Measurements from ENCODE around the gene FTH1. TPM values are rescaled to one million over a fixed set of nuclear protein-coding genes. Genes with fewer than 3 reads are reported as not detected.

FTH1 gene
- total RNA-seq, 2 experiments from 2014 or later = 2,313 to 2,400 TPM

GRCh38 chr11:62012832-62013461, 45.5 kb upstream of the FTH1 start:
- POLR2A ChIA-PET = no interaction called here
- H3K4me3 ChIP-seq (ENCODE audit: low read length) = no peak overlapping the region
- Mint-ChIP-seq H3K27me3 (no peaks in the 10 kb centered on the region), H3K4me3 (no peak overlapping the region), H3K4me1 (ENCODE audit: low read depth) (no peaks in the 10 kb centered on the region), H3K36me3 (ENCODE audit: low read depth) (no peaks in the 10 kb centered on the region), H3K27ac (no peak overlapping the region), H3K9me3 (no peaks in the 10 kb centered on the region)
- DNase-seq = no peak
- CTCF ChIA-PET = interaction anchor here (1.2 to 1.6 kb wide), 2 partner anchors 69 to 115 kb away, joined by 4 to 6 read pairs; no protein-coding TSS in a partner anchor
- no peaks in the 10 kb centered on the region for H3K9me3 ChIP-seq (ENCODE audit: control insufficient read depth in 1 of 2, insufficient read depth in 1 of 2, low read length in 2 of 2)
- no peak for TF ChIP-seq CTCF (IDR thresholded peaks at IDR 0.05)
- H3K27ac ChIP-seq (ENCODE audit: low read depth in 1 of 2, low read length in 2 of 2) = no peak overlapping the region
- intact Hi-C loops (cut with DNase I, micrococcal nuclease) = no loop called here
- H3K4me1 ChIP-seq (ENCODE audit: insufficient read depth, low read length) = no peaks in the 10 kb centered on the region
- H3K27me3 ChIP-seq (ENCODE audit: control insufficient read depth in 1 of 2, insufficient read depth in 2 of 2, low read length in 2 of 2) = no peaks in the 10 kb centered on the region
- H3K36me3 ChIP-seq (ENCODE audit: insufficient read depth, low read length) = no peaks in the 10 kb centered on the region
- no peak for ATAC-seq (ENCODE audit: poor library complexity)

GRCh38 chr11:62012451-62012831, 45.0 kb upstream of the FTH1 start:
- H3K27me3 ChIP-seq (ENCODE audit: control insufficient read depth in 1 of 2, insufficient read depth in 2 of 2, low read length in 2 of 2) = no peaks in the 10 kb centered on the region
- CTCF ChIA-PET = interaction anchor here (0.5 to 1.6 kb wide), 3 partner anchors 25 to 114 kb away, joined by 4 to 6 read pairs (median 4); no protein-coding TSS in a partner anchor
- no peak for ATAC-seq (ENCODE audit: poor library complexity)
- Mint-ChIP-seq H3K27me3 (peaks cover 2% of the 10 kb centered on the region), H3K27ac (no peak overlapping the region), H3K36me3 (ENCODE audit: low read depth) (no peaks in the 10 kb centered on the region), H3K4me1 (ENCODE audit: low read depth) (no peaks in the 10 kb centered on the region), H3K4me3 (no peak overlapping the region), H3K9me3 (no peaks in the 10 kb centered on the region)
- H3K27ac ChIP-seq (ENCODE audit: low read depth in 1 of 2, low read length in 2 of 2) = no peak overlapping the region
- no peak for TF ChIP-seq CTCF (IDR thresholded peaks at IDR 0.05)
- H3K36me3 ChIP-seq (ENCODE audit: insufficient read depth, low read length) = no peaks in the 10 kb centered on the region
- POLR2A ChIA-PET = no interaction called here
- intact Hi-C loops (cut with DNase I, micrococcal nuclease) = no loop called here
- no peak for DNase-seq
- no peaks in the 10 kb centered on the region for H3K9me3 ChIP-seq (ENCODE audit: control insufficient read depth in 1 of 2, insufficient read depth in 1 of 2, low read length in 2 of 2)
- H3K4me3 ChIP-seq (ENCODE audit: low read length) = no peak overlapping the region
- H3K4me1 ChIP-seq (ENCODE audit: insufficient read depth, low read length) = no peaks in the 10 kb centered on the region

- ChIA-PET POLR2A (interaction anchor here (0.7 kb wide), 1 partner anchor 17 kb away, joined by 4 read pairs; no protein-coding TSS in a partner anchor), CTCF (interaction anchor here (0.5 to 1.2 kb wide), 3 partner anchors 25 to 70 kb away, joined by 3 to 6 read pairs (median 4); no protein-coding TSS in a partner anchor)
- no peaks in the 10 kb centered on the region for H3K9me3 Mint-ChIP-seq
- intact Hi-C loops (cut with DNase I, micrococcal nuclease) = no loop called here
- no peak overlapping the region for H3K4me3 Mint-ChIP-seq
- H3K27ac Mint-ChIP-seq = no peak overlapping the region
- Histone ChIP-seq H3K9me3 (ENCODE audit: control insufficient read depth in 1 of 2, insufficient read depth in 1 of 2, low read length in 2 of 2) (no peaks in the 10 kb centered on the region), H3K27ac (ENCODE audit: low read depth in 1 of 2, low read length in 2 of 2) (no peak overlapping the region), H3K4me1 (ENCODE audit: insufficient read depth, low read length) (no peaks in the 10 kb centered on the region), H3K4me3 (ENCODE audit: low read length) (no peak overlapping the region), H3K27me3 (ENCODE audit: control insufficient read depth in 1 of 2, insufficient read depth in 2 of 2, low read length in 2 of 2) (no peaks in the 10 kb centered on the region), H3K36me3 (ENCODE audit: insufficient read depth, low read length) (no peaks in the 10 kb centered on the region)
- no peaks in the 10 kb centered on the region for H3K4me1 Mint-ChIP-seq (ENCODE audit: low read depth)
- no peak for DNase-seq
- H3K27me3 Mint-ChIP-seq = peaks cover 3% of the 10 kb centered on the region
- no peaks in the 10 kb centered on the region for H3K36me3 Mint-ChIP-seq (ENCODE audit: low read depth)
- TF ChIP-seq CTCF (IDR thresholded peaks at IDR 0.05) = no peak
- ATAC-seq (ENCODE audit: poor library complexity) = no peak
These were observed 44.4 kb upstream of the FTH1 start for GRCh38 chr11:62011881-62012280.
